GM12864 (cell line): ENCODE results near the gene RANBP10.

Experiments used
- DNase-seq: peaks from one replicate; pipeline ENCODE4 v3.0.0-alpha.2; 2011; ENCODE audit warnings: low read depth
- H3K4me3 ChIP-seq: 2 replicates; pipeline ENCODE4 v1.5.1; 2011; ENCODE audit warnings: mild to moderate bottlenecking, low read depth, low read length, control low read depth
- CTCF ChIP-seq: IDR thresholded peaks from 2 replicates; pipeline ENCODE4 v1.5.1; 2011; ENCODE audit warnings: low read depth, mild to moderate bottlenecking, moderate library complexity, low read length, control low read depth, inconsistent platforms; ENCODE audit errors: missing control alignments

RANBP10 gene

GRCh38 chr16:67731753-67732095 is 74.6 kb downstream of the RANBP10 start:
- no peak for DNase-seq
- TF ChIP-seq CTCF, result no peak
- no peak overlapping the region for H3K4me3 ChIP-seq

- H3K4me3 ChIP-seq, result no peak overlapping the region
- no peak for TF ChIP-seq CTCF
- DNase-seq, result no peak
Measured at GRCh38 chr16:67731071-67731752, 75.1 kb downstream of the RANBP10 start.

GRCh38 chr16:67730326-67730725 is 76.0 kb downstream of the RANBP10 start:
- no peak for TF ChIP-seq CTCF
- no peak overlapping the region for H3K4me3 ChIP-seq
- no peak for DNase-seq

- no peak for TF ChIP-seq CTCF
- DNase-seq, result no peak
- no peak overlapping the region for H3K4me3 ChIP-seq
Measured at GRCh38 chr16:67729636-67730248, 76.6 kb downstream of the RANBP10 start.

GRCh38 chr16:67727521-67728485 is 78.6 kb downstream of the RANBP10 start:
- no peak overlapping the region for H3K4me3 ChIP-seq
- TF ChIP-seq CTCF, result no peak
- DNase-seq, result no peak

- no peak for DNase-seq
- no peak for TF ChIP-seq CTCF
- no peak overlapping the region for H3K4me3 ChIP-seq
Measured at GRCh38 chr16:67726106-67727034, 80.0 kb downstream of the RANBP10 start.
